ENCODE data around the gene RASSF1. TPM values are rescaled to one million over a fixed set of nuclear protein-coding genes. Genes with fewer than 3 reads are reported as not detected.
A peak's percentile ranks its signal among the peaks of the same experiment; 100 is the strongest.

Gene RASSF1
- total RNA-seq, 1 experiment from 2014 or later, result 14.7 TPM

DNA sequence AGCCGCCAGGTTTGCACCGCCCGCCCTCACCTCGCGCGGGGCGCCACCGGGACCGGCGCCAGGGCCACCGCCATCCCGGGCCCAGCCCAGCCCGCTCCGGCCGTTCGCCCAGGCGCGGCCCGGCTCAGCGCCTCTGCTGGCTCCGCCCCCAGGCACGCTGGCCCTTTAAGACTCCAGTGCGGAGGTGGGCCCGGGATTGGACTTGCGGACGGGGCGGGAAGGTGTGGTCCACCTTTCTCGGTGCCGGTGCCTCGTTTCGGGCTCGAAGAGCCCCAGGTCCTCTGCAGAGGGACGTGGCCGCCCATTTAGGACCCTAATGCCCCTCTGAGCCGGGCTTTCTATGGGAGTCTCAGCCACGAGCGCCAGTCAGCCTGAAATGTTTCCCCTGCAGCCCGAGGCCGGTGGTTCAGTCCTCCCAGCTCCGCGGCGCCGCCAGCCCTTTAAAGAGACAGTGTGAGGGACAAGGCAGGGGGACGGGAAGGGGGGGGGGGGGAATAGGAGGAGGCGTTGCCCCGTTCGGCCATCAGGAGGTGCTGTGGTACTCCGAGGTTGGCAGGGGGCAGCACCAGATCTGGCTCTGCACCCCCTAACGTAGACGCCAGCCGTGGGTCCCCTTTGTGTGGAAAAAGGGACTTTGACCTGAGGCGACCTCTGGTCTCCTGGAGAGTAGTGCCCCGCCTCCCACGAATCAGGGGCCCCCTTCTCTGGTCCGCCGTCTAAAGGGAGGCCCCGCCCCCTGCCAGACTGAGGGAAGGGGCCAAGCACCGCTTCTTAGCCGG is 19.1 kb downstream of the RASSF1 start:
- no peaks in the 10 kb centered on the region for H3K27me3 Mint-ChIP-seq (ENCODE audit: unreplicated experiment)
- CTCF ChIA-PET, result interaction anchor here (0.5 to 0.7 kb wide), 4 partner anchors 15 to 62 kb away, joined by 3 to 5 read pairs (median 4); partner anchors contain the start of genes CYB561D2 and NPRL2
- peaks cover 6% of the 10 kb centered on the region for H3K4me1 Mint-ChIP-seq (ENCODE audit: low read depth, unreplicated experiment)
- peak overlapping the region; percentile 74 for H3K4me3 Mint-ChIP-seq (ENCODE audit: low read depth, unreplicated experiment)
- peak overlapping the region; percentile 94 for H3K27ac Mint-ChIP-seq (ENCODE audit: unreplicated experiment)
- DNase-seq, result peak; percentile 91
- H3K36me3 Mint-ChIP-seq (ENCODE audit: insufficient read depth, unreplicated experiment), result peaks cover 37% of the 10 kb centered on the region
- BruUV-seq (replicated peaks), result no TSS peak
- TF ChIP-seq, protein P1, sequence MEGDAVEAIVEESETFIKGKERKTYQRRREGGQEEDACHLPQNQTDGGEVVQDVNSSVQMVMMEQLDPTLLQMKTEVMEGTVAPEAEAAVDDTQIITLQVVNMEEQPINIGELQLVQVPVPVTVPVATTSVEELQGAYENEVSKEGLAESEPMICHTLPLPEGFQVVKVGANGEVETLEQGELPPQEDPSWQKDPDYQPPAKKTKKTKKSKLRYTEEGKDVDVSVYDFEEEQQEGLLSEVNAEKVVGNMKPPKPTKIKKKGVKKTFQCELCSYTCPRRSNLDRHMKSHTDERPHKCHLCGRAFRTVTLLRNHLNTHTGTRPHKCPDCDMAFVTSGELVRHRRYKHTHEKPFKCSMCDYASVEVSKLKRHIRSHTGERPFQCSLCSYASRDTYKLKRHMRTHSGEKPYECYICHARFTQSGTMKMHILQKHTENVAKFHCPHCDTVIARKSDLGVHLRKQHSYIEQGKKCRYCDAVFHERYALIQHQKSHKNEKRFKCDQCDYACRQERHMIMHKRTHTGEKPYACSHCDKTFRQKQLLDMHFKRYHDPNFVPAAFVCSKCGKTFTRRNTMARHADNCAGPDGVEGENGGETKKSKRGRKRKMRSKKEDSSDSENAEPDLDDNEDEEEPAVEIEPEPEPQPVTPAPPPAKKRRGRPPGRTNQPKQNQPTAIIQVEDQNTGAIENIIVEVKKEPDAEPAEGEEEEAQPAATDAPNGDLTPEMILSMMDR (IDR thresholded peaks at IDR 0.05; ENCODE audit: unreplicated experiment), result peak; percentile 12
- intact Hi-C loops (cut with micrococcal nuclease; ENCODE audit: unreplicated experiment), result loop anchor here (10.0 kb wide), 1 partner anchor 47 kb away; the partner anchor contains the start of gene LSMEM2
- no peaks in the 10 kb centered on the region for H3K9me3 Mint-ChIP-seq (ENCODE audit: low read depth, unreplicated experiment)

DNA sequence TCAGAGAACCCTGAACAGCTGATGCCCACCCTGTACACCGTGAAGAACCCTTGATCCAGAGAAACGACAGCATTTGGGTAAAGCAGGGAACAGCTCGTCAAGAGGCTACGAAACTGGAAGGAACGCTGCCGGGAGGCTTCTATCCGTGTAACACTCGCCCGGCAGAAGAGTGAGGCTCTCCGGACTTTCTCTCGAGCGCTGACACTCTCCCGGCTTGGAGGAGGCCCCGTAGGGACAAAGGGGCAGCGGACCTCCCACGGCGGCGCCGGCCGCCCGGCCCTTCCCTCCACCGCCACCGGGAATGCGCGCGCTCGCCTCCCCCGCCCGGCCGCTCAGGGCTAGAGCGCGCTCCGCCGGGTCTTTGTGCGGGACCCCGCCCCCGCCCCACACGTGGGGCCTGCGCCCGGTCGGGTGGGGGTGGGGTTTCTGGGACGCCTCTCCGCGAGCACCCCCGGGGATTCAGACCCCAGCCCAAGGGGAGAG is 19.7 kb downstream of the RASSF1 start:
- no TSS peak for BruUV-seq (replicated peaks)
- DNase-seq, result peak; percentile 84

DNA sequence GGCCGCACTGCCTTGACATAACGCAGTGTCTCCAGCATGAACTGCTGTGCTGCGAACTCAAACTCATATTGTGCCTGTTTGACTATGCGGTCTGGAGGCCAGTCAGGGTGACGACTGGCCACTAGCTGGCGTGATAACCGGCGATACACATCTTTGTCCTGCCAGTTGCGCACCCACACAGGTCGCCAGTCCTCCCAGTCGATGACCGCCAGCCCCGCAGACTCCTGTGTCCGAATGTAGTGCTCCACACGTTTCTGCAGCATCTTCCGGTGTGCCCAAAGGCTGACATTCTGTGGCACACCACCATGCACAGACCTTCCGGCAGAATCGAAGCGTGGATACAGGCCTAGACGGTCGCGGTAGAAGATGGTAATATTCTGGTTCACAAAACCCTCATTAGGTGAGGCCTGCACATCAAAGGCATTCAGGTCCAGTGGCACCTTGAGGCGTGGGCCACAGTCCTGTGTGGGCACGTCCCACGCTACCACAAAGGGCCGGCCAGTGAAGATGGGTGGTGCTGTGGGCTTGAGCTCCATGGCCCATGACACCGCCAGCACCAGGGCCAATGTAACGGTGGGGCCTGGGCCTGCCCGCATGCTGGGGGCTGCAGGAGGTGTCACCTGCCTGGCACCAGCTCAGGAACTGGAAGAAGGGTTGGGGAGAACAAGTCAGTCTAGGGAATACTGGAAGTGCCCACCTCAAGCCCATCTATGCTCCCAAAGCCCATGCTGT is 20.6 kb downstream of the RASSF1 start:
- peak overlapping the region; percentile 74 for H3K4me3 Mint-ChIP-seq (ENCODE audit: low read depth, unreplicated experiment)
- intact Hi-C loops (cut with micrococcal nuclease; ENCODE audit: unreplicated experiment), result loop anchor here (10.0 kb wide), 1 partner anchor 45 kb away; the partner anchor contains the start of gene LSMEM2
- no peak for DNase-seq
- no peaks in the 10 kb centered on the region for H3K9me3 Mint-ChIP-seq (ENCODE audit: low read depth, unreplicated experiment)
- no peaks in the 10 kb centered on the region for H3K27me3 Mint-ChIP-seq (ENCODE audit: unreplicated experiment)
- CTCF ChIA-PET, result no interaction called here
- TSS peak; percentile 42 for BruUV-seq (replicated peaks)
- peaks cover 41% of the 10 kb centered on the region for H3K36me3 Mint-ChIP-seq (ENCODE audit: insufficient read depth, unreplicated experiment)
- no peak overlapping the region for H3K27ac Mint-ChIP-seq (ENCODE audit: unreplicated experiment)
- TF ChIP-seq, protein P1 (IDR thresholded peaks at IDR 0.05; ENCODE audit: unreplicated experiment), result no peak
- H3K4me1 Mint-ChIP-seq (ENCODE audit: low read depth, unreplicated experiment), result peaks cover 18% of the 10 kb centered on the region

More for the DNA sequence above, 19.7 kb downstream of the RASSF1 start:
- Mint-ChIP-seq H3K27ac (ENCODE audit: unreplicated experiment) (peak overlapping the region; percentile 94), H3K4me3 (ENCODE audit: low read depth, unreplicated experiment) (peak overlapping the region; percentile 74), H3K27me3 (ENCODE audit: unreplicated experiment) (no peaks in the 10 kb centered on the region), H3K9me3 (ENCODE audit: low read depth, unreplicated experiment) (no peaks in the 10 kb centered on the region), H3K36me3 (ENCODE audit: insufficient read depth, unreplicated experiment) (peaks cover 41% of the 10 kb centered on the region), H3K4me1 (ENCODE audit: low read depth, unreplicated experiment) (peaks cover 12% of the 10 kb centered on the region)
- TF ChIP-seq, protein P1 (IDR thresholded peaks at IDR 0.05; ENCODE audit: unreplicated experiment), result no peak
- CTCF ChIA-PET, result interaction anchor here (0.5 to 0.7 kb wide), 4 partner anchors 15 to 61 kb away, joined by 3 to 5 read pairs (median 4); partner anchors contain the start of genes CYB561D2 and NPRL2
- intact Hi-C loops (cut with micrococcal nuclease; ENCODE audit: unreplicated experiment), result loop anchor here (10.0 kb wide), 1 partner anchor 46 kb away; the partner anchor contains the start of gene LSMEM2

DNA sequence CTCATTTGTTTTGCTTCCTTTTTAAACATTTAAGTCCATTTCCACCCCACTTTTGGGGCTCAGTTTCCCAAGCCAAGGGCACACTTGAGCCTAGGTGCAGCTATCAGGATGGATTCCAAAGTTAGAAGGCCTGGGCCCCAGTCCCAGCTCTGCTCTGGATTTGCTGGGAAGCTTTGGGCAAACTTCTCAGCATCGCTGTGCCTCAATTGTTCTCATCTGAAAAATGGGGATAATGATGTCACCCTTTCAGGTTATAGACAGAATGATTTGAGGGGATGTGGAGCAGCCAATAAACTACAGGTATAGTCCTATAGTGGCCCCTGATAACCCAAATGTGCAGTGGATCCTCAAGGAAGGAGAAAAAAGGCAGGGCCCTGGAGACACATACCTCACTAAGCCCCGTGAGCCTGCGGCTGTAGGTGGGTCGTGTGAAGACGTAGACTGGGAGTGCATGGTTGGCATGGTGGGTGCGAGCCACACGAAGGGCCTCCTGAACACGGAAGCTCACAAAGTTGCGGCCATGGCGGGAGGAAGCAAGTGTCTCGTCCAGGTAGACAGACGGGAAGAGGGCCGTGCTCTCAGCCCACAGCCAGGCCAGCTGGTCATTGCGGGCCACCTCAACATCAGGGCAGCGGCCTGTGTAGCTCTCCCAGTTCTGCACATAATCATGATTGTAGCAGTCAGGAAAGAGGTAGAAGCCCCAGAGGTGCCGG is 21.3 kb downstream of the RASSF1 start:
- no peak overlapping the region for H3K27ac Mint-ChIP-seq (ENCODE audit: unreplicated experiment)
- no peaks in the 10 kb centered on the region for H3K27me3 Mint-ChIP-seq (ENCODE audit: unreplicated experiment)
- no peaks in the 10 kb centered on the region for H3K9me3 Mint-ChIP-seq (ENCODE audit: low read depth, unreplicated experiment)
- no peak for DNase-seq
- TF ChIP-seq, protein P1 (IDR thresholded peaks at IDR 0.05; ENCODE audit: unreplicated experiment), result no peak
- no TSS peak for BruUV-seq (replicated peaks)
- peaks cover 41% of the 10 kb centered on the region for H3K36me3 Mint-ChIP-seq (ENCODE audit: insufficient read depth, unreplicated experiment)
- H3K4me1 Mint-ChIP-seq (ENCODE audit: low read depth, unreplicated experiment), result peaks cover 23% of the 10 kb centered on the region
- H3K4me3 Mint-ChIP-seq (ENCODE audit: low read depth, unreplicated experiment), result peak overlapping the region; percentile 74
- CTCF ChIA-PET, result interaction anchor here (0.6 to 0.8 kb wide), 2 partner anchors 20 to 1275 kb away, joined by 3 to 6 read pairs; partner anchors contain the start of genes HYAL3 and NAA80
- intact Hi-C loops (cut with micrococcal nuclease; ENCODE audit: unreplicated experiment), result no loop called here
